ENCODE measurements around the gene DOCK4.

The DOCK4 gene

DNA sequence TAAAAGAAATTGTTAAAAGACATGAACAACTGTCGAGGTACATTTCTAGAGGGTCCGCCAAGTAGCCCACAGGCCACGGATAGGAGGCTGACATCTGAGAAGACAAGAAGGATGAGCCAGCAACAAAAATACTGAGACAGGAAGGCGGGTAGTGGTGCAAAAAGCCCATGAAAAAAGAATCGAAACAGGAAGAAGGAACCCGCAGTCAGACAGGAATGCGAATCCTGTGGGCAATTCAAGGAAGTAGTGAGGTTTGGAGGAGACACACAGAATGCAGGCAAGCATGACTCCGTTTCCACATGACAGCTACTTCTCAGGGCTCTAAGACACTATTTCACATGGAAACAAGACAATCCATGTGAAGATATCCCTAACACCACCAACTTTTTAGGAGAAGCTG is 125.2 kb downstream of the DOCK4 start:
- DNase-seq (ENCODE audit: low read depth in 1 of 2, low spot score in 1 of 2), result no peak

DNA sequence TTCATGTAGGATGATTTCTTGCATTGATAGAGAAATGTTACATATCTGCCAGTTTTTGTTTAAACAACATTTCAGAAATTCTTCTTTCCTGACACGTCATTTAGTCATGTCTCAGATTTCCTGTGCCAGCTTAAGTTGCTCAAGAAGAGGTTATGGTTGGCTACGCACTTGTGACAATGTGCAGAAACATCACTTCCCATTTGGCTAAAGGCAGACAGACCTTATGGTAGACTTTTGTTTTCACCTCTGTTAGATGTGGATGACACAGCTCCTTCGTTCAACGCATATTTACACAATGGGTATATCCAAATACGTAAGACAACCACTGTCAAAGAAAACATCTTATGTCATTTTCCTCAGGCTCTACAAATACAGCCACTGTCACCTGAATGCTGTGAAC is 125.8 kb downstream of the DOCK4 start:
- DNase-seq (ENCODE audit: low read depth in 1 of 2, low spot score in 1 of 2), result no peak

DNA sequence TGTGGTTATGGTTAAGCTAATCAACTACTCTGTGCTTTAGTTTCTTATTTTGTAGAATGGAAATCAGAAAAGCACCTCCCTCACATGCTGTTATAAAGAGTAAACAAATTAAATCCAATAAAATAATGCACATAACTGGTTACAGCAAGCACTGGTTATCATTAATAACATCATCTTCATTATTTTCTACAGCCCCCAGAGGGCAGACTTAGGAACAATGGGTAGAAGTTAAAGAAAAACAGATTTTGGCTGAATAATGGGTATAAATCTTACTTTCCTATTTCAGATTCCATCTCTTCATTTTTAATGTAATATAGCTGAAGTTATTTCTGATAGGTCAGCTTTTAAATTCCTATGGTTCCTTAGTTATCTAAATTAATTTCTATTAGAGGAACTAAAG is 126.5 kb downstream of the DOCK4 start:
- no peak for DNase-seq (ENCODE audit: low read depth in 1 of 2, low spot score in 1 of 2)

DNA sequence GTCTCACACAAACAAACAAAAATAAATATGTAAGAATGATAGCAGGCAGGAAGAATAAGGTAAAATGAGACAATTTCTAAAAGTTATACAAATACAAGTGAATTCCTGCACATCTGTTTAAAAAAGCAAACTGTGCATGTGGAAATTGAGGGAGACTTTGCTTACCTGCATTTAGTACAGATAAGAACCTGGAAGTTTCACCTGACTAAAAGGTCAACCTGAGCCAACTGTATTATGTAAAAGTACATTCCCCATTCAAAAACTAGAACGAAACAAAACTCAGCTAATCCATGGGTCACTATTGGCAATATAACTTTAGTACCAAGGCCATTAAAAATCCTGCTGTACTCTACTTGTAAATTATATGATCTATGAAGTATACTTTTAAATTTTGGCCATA is 127.1 kb downstream of the DOCK4 start:
- DNase-seq (ENCODE audit: low read depth in 1 of 2, low spot score in 1 of 2), result no peak

DNA sequence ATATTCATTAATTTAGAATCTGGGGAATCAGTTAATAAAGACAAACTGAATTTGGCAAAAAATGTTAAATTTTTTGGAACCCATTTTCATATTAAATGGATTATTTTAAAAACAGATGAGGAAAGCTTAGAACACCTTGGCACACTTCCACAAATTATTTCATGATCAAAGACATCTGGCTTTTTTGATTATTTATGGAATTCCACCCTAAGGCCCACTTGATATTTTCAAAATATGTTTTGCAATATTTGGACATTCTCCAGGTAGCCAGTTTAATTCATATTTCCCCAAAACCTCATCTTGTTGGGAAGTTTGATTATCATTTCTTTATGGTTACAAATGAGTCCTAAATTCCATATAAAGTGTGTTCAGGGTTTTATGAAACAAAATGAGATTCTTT is 129.9 kb downstream of the DOCK4 start:
- no peak for DNase-seq (ENCODE audit: low read depth in 1 of 2, low spot score in 1 of 2)

DNA sequence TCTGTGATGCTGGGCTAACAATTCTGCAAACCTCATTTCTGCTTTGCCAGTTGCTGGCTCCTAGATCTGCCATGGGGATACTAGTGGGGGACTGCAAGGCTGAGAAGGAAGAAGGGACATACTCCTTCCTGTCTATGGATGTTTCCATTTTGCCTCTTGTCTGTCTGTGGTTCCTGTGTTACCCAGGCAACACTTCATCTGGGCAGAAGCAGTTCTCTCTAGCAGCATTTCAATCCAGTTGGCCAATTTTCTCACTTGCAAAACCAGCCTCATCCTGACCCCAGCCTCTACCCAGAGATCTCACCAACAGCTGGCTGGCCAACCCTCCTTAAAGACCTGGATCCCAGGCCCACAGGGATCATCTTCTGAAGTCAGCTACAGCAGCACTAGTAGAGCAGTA is 131.7 kb downstream of the DOCK4 start:
- DNase-seq (ENCODE audit: low read depth in 1 of 2, low spot score in 1 of 2), result no peak

DNA sequence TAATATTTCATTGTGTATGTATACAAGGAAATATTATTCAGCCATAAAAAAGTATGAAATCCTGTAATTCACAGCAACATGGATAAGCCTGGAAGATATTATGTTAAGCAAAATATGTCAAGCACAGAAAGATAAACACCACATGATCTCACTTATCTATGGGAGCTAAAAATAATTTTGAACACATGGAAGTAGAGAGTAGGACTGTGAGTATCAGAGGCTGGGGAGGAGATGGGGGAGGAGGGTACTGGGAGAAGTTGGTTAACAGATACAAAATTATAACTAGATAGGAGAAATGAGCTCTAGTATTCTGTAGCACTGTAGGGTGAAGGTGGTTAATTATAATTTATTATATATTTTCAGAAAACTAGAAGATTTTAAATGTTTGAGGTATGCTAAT is 132.7 kb downstream of the DOCK4 start:
- DNase-seq (ENCODE audit: low read depth in 1 of 2, low spot score in 1 of 2), result no peak

DNA sequence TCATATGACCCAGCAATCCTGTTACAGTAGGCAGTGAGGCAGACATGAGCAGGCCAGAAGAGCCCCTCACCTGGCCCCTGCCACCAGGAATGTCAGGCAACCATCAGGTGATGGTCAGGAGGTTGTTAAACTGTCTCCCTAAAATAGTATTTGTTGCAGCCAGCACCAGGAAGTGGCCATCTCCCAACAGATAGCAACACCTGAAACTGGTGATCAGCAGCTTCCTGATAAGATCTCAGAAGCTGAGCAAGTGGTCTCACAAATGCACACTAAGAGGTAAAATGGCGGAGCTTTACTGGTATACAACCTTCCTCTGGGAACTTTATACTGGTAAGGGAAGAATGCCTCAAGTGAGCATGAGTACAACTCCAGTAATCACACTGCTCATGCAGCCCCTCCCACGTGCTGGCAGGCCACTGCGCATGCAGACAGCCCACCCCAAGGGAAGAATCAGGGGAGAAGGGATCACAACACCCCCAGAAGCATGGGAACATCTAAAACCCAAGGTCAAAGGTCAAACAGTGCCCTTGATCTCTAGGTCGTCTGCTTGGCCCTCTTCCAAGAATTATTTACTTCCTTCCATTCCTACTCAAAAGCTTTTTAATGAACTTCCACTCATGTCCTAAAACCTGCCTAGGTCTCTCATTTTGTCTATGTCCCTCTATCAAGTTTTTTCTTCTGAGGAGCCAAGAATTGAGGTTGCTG is 133.5 kb downstream of the DOCK4 start:
- no peak for DNase-seq (ENCODE audit: low read depth in 1 of 2, low spot score in 1 of 2)

DNA sequence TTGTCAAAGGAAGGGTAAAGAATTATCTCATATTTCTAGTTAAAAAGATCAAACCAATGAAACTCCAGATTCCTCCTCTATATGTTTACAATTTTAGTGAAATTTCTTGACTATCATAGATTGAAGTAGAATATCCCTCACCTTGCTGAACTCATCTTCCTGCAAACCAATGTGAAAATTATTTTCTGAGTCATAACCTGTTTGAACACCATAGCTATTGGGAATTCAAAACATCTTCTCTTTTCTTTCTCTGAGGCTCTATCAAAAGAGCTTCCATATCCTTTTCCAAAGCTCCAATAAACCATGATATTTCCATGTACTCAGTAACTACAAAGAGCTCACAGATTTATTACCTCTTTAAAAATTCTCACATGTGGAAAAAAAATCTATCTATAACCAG is 134.3 kb downstream of the DOCK4 start:
- no peak for DNase-seq (ENCODE audit: low read depth in 1 of 2, low spot score in 1 of 2)

DNA sequence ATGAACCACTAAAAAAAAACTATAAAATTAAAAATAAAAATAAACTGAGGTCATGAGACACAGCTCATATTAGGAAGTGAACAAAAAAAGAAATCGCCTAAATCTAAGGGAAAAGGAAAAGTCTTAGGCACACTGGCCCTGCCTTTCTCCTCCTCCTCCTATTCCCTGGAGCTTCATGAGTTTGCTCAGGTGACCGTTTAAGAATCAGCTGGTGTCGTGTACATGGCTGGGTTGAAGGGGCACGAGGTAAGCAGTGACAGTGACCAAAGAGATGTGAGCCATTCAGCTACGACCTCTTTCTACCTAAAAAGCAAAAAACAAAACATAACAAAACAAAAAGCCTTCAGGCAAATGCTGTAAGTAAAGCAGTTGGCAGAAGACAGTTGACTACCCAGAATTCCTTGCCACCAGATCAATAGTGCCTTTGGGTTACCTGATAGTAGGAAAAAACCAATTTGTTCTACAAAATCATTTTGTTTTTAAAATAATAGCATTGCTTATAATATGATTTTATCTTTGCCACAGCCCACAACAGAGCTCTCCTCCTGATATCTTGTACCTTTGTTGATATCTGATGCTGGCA is 135.4 kb downstream of the DOCK4 start:
- no peak for DNase-seq (ENCODE audit: low read depth in 1 of 2, low spot score in 1 of 2)

DNA sequence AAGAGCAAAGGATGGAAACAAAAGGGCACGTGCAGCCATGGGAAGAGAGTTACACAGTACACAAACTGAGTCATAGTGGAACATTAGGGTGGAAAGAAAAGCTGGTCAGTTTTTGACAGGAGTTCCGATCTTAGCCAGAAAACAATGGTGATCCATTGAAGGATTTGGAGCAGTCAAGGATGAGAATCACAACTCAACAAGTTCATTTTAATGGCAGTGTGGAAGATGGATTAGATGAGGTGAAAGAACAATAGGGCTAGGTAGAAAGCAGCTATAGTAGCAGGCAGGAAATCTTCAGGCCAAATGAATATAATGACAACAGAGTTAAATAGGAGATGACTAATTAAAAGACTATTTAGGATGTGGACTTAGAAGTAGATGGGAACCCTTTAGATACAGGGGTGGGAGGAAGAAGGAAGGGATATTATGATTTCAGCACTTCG is 136.3 kb downstream of the DOCK4 start:
- DNase-seq (ENCODE audit: low read depth in 1 of 2, low spot score in 1 of 2), result no peak

DNA sequence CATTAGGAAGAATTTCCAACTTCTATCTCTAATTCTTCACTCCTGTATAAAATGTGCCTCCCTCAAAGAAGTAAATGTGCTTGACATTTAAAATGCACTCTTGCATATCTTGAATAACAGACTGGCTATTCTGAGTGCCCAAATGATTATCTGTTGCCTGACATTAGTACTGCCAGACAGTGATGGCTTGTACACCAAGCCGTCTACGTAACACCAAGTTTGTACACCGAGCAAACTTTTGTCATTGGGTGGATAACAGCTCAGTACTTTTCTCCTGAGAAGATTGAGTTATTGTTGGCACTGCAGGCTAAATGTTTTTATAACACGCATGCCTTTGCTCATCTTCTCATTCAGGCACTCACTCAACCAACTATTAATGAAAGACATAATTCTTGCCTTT is 137.2 kb downstream of the DOCK4 start:
- no peak for DNase-seq (ENCODE audit: low read depth in 1 of 2, low spot score in 1 of 2)

DNA sequence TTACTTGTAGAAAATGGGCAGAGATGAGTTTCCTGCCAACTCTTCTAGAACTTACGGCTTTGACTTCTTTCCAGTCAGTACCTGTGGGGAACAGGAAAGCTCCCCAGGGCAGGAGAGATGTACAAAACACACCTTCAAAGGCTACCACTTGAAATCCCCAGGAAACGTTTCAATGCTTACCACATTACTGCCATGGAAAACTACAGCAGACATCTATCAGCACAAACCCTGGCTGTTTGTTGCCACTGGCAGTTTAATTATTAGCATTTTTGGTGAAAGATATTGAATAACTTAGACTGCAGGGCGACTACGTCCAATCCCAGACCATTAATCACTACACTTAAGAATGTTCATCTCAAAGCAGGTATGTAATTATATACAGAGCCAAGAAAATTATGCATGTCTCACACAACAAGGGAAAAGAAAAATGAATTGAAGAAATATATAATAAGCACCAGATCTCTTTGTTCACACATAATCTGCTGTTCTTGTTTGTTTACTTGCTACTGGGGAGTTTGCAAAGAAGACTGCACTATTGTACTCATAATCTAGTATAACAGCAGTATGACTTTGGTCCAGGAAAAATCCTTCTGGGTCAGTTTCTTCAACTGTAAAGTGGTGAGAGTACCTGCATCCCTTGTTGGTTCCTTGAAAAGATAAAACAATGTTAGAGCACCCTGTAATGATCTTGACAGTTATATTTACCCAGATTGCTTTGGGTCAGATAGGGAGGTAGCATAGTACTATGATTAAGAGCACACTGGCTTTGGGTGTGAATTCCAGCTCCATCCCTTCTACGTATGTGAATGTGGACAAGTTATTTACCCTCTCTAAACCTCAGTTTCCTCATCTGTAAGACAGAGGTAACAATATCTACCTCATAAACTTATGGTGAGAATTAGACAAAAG is 138.3 kb downstream of the DOCK4 start:
- DNase-seq (ENCODE audit: low read depth in 1 of 2, low spot score in 1 of 2), result no peak

DNA sequence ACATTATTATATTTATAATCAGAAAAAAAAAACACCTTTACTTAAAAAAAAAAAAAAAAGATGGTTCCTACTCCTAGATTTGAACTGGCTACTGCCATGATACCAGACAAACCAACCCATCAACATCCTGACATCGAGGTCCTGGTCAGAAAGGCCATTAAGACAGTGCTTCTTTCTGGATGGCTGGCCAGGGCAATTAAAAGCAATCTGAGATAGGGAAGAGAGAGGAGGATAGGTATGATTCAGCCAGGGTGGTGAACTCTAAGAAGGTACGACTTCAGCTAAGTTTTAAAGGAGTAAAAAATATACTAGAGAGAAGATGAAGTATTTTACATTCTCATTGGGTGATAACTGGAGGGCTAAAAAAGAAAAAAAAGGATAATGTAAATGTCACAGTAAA is 139.0 kb downstream of the DOCK4 start:
- DNase-seq (ENCODE audit: low read depth in 1 of 2, low spot score in 1 of 2), result no peak

DNA sequence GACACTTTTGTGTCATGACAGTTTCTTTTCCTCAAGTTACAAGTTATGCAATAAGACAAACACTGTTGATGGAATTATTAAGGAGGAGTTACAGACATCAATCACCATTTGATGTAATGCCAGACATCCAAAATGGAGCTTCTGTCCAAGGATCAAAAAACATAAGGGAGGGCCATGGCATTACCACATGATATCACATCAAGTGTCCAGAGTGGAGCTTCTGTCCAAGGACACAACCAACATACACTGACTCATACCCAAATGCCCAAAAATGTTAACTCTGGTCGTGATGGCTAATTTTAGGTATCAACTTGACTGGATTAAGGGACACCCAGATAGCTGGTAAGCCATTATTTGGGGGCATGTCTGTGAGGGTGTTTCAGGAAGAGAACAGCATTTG is 140.4 kb downstream of the DOCK4 start:
- no peak for DNase-seq (ENCODE audit: low read depth in 1 of 2, low spot score in 1 of 2)

DNA sequence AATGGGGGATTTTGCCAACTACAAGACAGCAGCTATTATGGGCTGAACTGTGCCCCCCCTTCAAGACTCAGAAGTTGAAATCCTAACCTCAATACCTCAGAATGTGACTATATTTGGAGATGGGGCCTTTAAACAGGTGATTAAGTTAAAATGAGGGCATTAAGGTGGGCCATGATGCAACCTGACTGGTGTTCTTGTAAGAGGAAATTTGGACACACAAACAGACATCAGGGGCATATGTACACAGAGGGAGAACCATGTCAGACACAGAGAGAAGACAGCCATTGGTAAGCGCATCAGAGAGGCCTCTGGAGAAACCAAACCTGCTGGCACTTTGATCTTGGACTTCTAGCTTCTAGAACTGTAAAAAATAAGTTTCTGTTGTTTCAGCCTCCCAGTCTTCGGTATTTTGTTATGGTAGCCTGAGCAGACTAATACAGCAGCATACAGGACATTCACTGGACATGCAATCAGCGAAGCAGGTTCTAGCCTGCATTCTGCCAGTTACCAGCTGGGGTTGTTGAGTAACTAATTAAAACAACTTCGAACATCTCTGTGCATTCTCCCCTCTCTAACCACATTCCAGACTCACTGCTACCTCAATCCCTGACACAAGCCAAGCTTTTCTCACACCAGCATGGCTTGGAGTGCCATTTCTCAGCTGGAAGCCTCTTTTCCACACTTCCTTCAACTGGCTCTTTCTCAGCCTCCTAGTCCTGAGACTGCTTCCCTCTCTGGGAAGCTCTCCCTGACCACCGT is 141.4 kb downstream of the DOCK4 start:
- DNase-seq (ENCODE audit: low read depth in 1 of 2, low spot score in 1 of 2), result no peak

DNA sequence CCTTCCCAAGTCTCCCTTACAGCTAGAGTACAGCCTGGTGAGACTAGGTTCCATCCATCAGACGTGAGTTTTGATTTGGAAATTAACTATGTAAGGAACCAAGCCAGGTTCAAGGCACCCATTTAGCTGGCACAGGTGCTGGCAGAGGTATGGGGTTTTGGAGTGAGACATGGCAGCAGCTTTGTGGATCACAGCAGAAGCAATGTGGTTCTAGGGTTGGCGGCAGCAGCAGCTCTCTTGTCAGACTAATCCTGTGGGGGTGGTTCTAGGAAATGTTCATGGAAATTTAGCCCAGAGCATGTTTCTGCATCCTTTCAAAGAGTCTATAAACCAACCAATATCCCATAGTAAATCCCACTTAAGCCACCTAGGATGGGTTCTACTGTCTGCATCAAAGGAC is 142.2 kb downstream of the DOCK4 start:
- DNase-seq (ENCODE audit: low read depth in 1 of 2, low spot score in 1 of 2), result no peak

DNA sequence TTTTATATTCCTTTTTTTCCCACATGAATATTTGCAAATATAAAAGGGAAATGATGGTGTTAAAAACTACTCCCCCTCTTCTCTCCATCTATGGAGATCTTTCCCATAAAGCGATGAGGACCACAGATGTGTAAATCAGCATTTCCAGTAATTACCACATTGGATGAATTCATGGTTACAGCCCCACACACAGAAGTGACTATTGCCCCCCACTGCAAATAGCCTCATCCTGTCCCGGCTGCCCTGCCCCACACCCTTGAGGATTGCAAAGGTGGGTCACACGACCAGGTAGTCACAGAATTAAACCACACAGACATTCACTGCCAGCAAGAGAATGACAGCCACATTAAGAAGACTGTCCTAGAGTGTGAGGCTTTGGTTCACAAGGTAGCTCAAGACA is 145.1 kb downstream of the DOCK4 start:
- DNase-seq (ENCODE audit: low read depth in 1 of 2, low spot score in 1 of 2), result no peak

DNA sequence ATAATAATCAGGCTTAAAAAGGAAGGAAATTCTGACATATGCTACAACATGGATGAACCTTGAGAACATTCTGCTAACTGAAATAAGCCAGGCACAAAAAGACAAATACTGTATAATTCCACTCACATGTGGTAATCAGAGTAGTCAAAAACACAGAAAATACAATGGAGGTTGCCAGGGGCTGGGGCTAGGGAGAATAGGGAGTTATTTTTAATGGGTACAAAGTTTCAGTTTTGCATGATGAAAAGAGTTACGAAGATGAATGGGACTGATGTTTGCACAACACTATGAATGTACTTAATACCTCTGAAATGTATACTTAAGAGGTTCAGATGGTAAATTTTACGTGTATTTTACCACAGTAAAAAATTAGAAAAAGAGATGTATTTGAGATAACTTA is 145.6 kb downstream of the DOCK4 start:
- no peak for DNase-seq (ENCODE audit: low read depth in 1 of 2, low spot score in 1 of 2)

DNA sequence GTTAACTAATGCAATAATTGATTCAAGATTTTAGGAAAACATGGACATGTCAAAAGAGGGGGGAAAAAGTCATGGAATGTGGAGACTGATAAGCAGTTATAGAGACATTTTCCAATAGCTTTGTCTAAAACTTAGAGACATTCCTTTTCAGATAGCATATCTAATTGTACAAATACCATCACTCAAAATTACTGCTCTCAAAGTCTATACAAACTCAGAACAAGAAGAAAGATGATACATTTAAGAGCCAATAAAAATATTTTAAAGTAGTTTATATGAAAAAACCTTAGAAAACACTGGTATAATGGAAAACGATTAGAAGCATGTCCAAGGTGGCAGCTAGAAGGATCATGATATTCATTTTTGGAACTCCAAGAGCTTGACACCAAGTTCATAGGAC is 146.5 kb downstream of the DOCK4 start:
- no peak for DNase-seq (ENCODE audit: low read depth in 1 of 2, low spot score in 1 of 2)

DNA sequence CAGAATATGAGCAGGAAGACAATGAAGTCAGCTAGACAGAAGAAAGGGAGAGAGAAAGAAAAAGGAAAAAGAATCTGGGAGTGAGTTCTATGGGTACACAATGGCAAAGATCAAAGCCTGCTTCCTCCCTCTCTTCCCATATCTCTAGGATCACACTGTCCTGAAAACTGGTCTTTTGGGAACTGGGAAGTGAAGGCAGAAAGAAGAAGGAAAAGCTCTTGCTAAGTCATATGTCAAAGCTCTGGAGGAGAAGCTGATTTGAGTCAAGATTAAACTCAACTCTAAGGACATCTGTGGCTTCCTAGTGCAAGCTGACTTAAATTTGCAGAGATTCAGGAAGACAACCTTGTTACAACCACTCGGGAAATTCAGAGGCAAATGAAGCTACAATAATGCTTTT is 147.5 kb downstream of the DOCK4 start:
- no peak for DNase-seq (ENCODE audit: low read depth in 1 of 2, low spot score in 1 of 2)

DNA sequence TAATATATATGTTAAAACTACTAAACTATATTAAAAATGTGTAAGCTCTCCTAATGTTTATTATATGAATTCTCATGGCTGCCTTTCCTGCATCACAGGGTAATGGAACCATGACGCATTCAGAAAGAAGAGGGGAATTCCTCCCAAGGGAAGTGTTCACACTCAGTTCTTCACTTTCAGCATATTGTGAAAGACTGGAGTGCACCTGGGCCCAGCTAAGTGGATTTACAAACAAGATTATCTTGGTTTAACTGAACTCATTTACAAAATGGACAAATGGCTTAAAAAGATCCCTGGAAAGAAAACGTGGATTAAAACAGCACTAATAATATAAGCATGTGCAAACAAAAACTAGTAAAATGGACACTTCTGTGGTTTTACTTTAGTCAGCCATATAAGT is 149.8 kb downstream of the DOCK4 start:
- no peak for DNase-seq (ENCODE audit: low read depth in 1 of 2, low spot score in 1 of 2)

All from activated T-helper 1 cell treated with anti-CD3 and anti-CD28 coated beads, Interleukin-2, amount 50 U/mL, for 16 hours (primary cell).